Activated B cell treated with CpG ODN at 0.5 μM for 24 hours (primary cell): Measurements from ENCODE around the gene PTCD2. TPM values are rescaled to one million over a fixed set of nuclear protein-coding genes. Genes with fewer than 3 reads are reported as not detected.
A peak's percentile ranks its signal among the peaks of the same experiment; 100 is the strongest.

Experiments used
- ATAC-seq: fragments of 200-7000 bp; cut with Tn5 transposase; one replicate; pipeline ENCODE4 v1.10.0; 2021; ENCODE audit warnings: low read depth, mild to moderate bottlenecking, moderate library complexity
- CTCF ChIA-PET: fragments of 350-600 bp; sonication (Branson Sonifier 250); formaldehyde crosslinking; loops from one replicate; lab custom pipeline; 2021; ENCODE audit warnings: antibody characterized with exemption; lab: Charles Lee
- POLR2A ChIA-PET: fragments of 350-600 bp; sonication (Branson Sonifier 250); formaldehyde crosslinking; loops from one replicate; lab custom pipeline; 2021; ENCODE audit warnings: antibody characterized with exemption; lab: Charles Lee
- DNase-seq: peaks from one replicate; pipeline ENCODE4 v3.0.0; 2022
- H3K27ac Mint-ChIP-seq: one replicate; pipeline ENCODE4 v1.8.0; 2020; ENCODE audit warnings: mixed read lengths
- H3K27me3 Mint-ChIP-seq: one replicate; pipeline ENCODE4 v1.8.0; 2021; ENCODE audit warnings: mixed read lengths
- H3K36me3 Mint-ChIP-seq: one replicate; pipeline ENCODE4 v1.8.0; 2021; ENCODE audit warnings: low read depth, mixed read lengths
- H3K4me1 Mint-ChIP-seq: one replicate; pipeline ENCODE4 v1.8.0; 2021; ENCODE audit warnings: mixed read lengths
- H3K4me3 Mint-ChIP-seq: one replicate; pipeline ENCODE4 v1.8.0; 2020; ENCODE audit warnings: mild to moderate bottlenecking, mixed read lengths
- H3K9me3 Mint-ChIP-seq: one replicate; pipeline ENCODE4 v1.8.0; 2020; ENCODE audit warnings: mixed read lengths
- CTCF ChIP-seq: fragments of 200-600 bp; IDR thresholded peaks from one replicate; pipeline ENCODE4 v1.8.0; 2022; ENCODE audit warnings: antibody characterized with exemption, mild to moderate bottlenecking
- intact Hi-C: fragments of 100-400 bp; cut with micrococcal nuclease; formaldehyde crosslinking; loops from one replicate; pipeline ENCODE4 v1.15.1; 2024
- total RNA-seq: library from RNA; stranded (reverse); gene quantifications from 2 replicates; pipeline ENCODE4 v1.2.3, GENCODE V29; 2022

Gene PTCD2
- total RNA-seq, 1 donor from 2014 or later: 8.9 TPM

DNA sequence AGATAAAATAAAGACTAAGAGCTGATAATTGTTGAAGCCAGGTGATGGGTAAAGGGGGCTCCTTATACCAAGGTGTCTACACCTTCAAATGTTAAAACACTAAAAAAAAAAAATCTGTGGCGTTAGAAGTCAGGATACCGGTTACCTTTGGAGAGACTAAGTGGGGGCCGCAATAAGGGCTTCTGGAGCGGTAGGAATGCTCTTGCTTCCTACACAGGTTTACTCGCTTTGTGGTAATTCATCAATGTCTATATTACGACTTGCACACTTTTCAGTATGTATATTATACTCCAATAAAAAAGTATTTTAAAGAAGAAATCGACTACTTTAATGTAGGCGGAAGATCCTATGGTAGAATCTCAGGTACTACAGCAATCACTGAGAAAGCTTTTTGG, 12.6 kb upstream of the PTCD2 start:
- peak overlapping the region; percentile 92 for H3K4me3 Mint-ChIP-seq
- H3K27me3 Mint-ChIP-seq: no peaks in the 10 kb centered on the region
- H3K27ac Mint-ChIP-seq: peak overlapping the region; percentile 97
- ChIA-PET CTCF (interaction anchor here (1.0 to 2.5 kb wide), 9 partner anchors 12 to 650 kb away, joined by 3 to 28 read pairs (median 5); partner anchors contain the start of genes MRPS27 and PTCD2), POLR2A (interaction anchor here (0.6 to 3.0 kb wide), 11 partner anchors 9 to 855 kb away, joined by 3 to 74 read pairs (median 6); partner anchors contain the start of genes MRPS27 and PTCD2)
- no peaks in the 10 kb centered on the region for H3K9me3 Mint-ChIP-seq
- TF ChIP-seq CTCF: no peak
- H3K36me3 Mint-ChIP-seq: peaks cover 33% of the 10 kb centered on the region
- no peak for DNase-seq
- ATAC-seq: no peak
- intact Hi-C loops: loop anchor here (5.0 to 10.0 kb wide), 4 partner anchors 510 to 850 kb away; partner anchors contain the start of genes BDP1 and TNPO1
- peaks cover 53% of the 10 kb centered on the region for H3K4me1 Mint-ChIP-seq

- TF ChIP-seq CTCF: peak; percentile 24
- ChIA-PET CTCF (interaction anchor here (0.6 to 2.5 kb wide), 21 partner anchors 9 to 832 kb away, joined by 3 to 28 read pairs (median 5); partner anchors contain the start of genes MRPS27 and PTCD2), POLR2A (interaction anchor here (0.7 to 3.0 kb wide), 12 partner anchors 10 to 541 kb away, joined by 3 to 74 read pairs (median 6); partner anchors contain the start of genes MRPS27 and PTCD2)
- H3K9me3 Mint-ChIP-seq: no peaks in the 10 kb centered on the region
- H3K4me3 Mint-ChIP-seq: peak overlapping the region; percentile 92
- H3K27me3 Mint-ChIP-seq: no peaks in the 10 kb centered on the region
- peaks cover 38% of the 10 kb centered on the region for H3K36me3 Mint-ChIP-seq
- DNase-seq (peak; percentile 95), ATAC-seq (peak; percentile 95)
- intact Hi-C loops: loop anchor here (1.0 to 10.0 kb wide), 13 partner anchors 10 to 1257 kb away; partner anchors contain the start of genes ANKRA2, BDP1, MCCC2 and MRPS27
- peaks cover 46% of the 10 kb centered on the region for H3K4me1 Mint-ChIP-seq
- peak overlapping the region; percentile 97 for H3K27ac Mint-ChIP-seq
These were observed 12.0 kb upstream of the PTCD2 start for GRCh38 chr5:72307968-72308852.

DNA sequence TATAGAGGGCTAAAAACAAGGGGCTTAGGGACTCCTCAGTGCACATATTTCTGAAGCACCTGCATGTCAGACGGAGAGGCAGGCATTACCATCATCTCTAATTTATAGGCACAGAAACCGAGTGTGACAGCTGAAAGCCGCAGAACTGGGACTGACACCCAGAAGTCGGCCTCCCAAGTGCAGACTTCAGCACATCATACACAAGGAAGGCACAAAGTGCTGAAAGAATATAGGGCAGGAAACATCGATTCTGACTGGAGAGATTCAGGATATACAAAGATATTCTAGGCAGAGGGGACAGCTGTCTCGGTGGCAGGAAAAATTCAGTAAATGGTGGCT, 11.4 kb upstream of the PTCD2 start:
- H3K4me3 Mint-ChIP-seq: no peak overlapping the region

DNA sequence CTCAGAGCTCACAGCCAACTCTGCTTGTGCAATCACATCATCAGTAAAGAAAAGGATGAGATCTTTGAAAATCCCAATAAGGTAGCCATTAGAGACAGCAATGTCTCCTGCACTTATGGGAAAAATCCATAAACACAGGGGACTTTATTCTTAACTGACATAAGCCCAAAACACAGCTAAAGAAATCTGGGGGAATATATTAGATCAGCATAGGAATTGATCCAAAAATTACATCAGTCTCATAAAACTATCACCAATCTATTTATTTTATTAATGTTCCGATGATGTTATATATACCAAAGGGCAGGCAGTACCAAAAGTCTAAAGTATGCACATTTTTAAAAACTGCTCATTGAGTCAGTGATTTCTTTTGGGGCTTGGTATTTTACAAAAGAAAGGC, 7.0 kb upstream of the PTCD2 start:
- no peak for ATAC-seq
- Mint-ChIP-seq H3K4me3 (no peak overlapping the region), H3K9me3 (no peaks in the 10 kb centered on the region), H3K36me3 (peaks cover 58% of the 10 kb centered on the region), H3K27ac (no peak overlapping the region), H3K27me3 (no peaks in the 10 kb centered on the region), H3K4me1 (peaks cover 17% of the 10 kb centered on the region)
- intact Hi-C loops: no loop called here
- no peak for TF ChIP-seq CTCF
- ChIA-PET POLR2A (no interaction called here), CTCF (no interaction called here)
- DNase-seq: no peak

More for the DNA sequence above, 11.4 kb upstream of the PTCD2 start:
- peaks cover 40% of the 10 kb centered on the region for H3K4me1 Mint-ChIP-seq
- ChIA-PET CTCF (interaction anchor here (0.6 to 2.5 kb wide), 19 partner anchors 10 to 833 kb away, joined by 3 to 28 read pairs (median 5); partner anchors contain the start of genes MRPS27 and PTCD2), POLR2A (interaction anchor here (0.8 to 3.0 kb wide), 8 partner anchors 10 to 509 kb away, joined by 3 to 74 read pairs (median 6); partner anchors contain the start of genes MRPS27 and PTCD2)
- no peak for DNase-seq
- no peak for ATAC-seq
- H3K9me3 Mint-ChIP-seq: no peaks in the 10 kb centered on the region
- no peaks in the 10 kb centered on the region for H3K27me3 Mint-ChIP-seq
- H3K36me3 Mint-ChIP-seq: peaks cover 43% of the 10 kb centered on the region
- no peak for TF ChIP-seq CTCF
- H3K27ac Mint-ChIP-seq: peak overlapping the region; percentile 97
- intact Hi-C loops: loop anchor here (1.0 to 10.0 kb wide), 13 partner anchors 11 to 1256 kb away; partner anchors contain the start of genes ANKRA2, BDP1, MCCC2 and MRPS27
